HG02798 (cell line): ENCODE data around the gene AKR1C8.
"Not testable (repeated sequence)": the region's sequence is repeated elsewhere in the genome, so short reads cannot be mapped to it uniquely, and the experiment has no call there.

Experiments used
- ATAC-seq: cut with Tn5 transposase; IDR thresholded peaks from one replicate; pipeline ENCODE4 v1.9.1; 2021; ENCODE audit warnings: mild to moderate bottlenecking; ENCODE audit not compliant: unreplicated experiment, poor library complexity

Gene AKR1C8

DNA sequence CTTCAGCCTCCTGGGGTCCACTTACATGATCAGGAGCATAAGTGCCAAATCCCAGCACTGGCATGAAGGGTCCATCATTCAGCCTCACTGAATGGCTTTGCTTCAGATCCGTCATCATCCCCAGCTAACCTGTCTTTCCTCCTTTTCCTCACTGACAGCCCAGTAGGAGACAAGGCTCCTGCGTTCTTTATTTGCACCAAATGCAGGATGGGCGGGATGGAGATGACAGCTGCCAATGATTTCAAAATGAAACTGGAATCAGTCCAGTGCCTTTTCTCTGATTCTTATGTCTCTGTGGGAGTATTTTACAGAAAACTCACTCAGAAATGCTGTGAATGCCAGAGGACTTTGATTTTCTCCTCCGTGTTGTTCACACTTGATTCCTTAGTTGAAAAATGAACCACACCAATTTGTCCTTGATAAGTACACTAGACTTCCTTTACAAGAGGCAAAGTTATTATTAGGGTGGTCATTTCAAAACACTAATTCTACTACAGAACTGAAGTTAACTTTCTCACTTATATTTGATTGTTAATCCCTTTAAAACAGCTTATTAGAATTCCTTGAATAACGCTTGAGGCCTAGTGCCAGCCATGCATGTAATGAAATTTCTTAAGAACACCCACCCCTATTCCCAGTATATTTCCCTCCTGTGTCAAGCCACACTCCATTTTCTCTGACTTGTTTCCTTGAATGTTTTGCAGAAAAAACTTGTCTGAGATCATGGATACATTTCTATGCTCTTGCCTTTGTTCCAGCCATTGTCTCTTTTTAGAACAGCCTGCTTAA, at the start of gene AKR1C8:
AKR1C8 (minus strand) TSS at position 164 of the 789 bp plus-strand sequence; CDS start at position 118, 46 bp downstream.
- ATAC-seq: no peak

- ATAC-seq: no peak
These were observed 49.3 kb upstream of the AKR1C8 start for GRCh38 chr10:5234106-5234860.

DNA sequence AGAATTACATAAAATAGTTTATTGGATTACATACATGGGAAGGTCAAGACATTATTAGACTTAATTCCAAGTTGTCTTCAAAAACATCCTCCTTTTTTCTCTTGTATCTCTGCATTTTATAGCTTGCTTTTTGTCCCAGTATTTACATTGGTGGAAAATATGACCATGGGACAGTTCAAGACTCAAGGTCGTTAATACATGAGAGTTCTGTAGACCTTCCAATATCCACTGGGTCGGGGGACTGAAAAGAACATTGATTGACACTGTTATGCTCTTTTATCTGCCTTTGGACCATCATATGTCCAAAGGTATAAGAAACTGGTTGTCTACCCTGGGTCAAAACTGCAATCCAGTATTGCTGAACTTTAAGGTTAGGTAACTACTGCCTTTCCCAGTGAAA, 48.4 kb upstream of the AKR1C8 start:
- ATAC-seq: no peak

DNA sequence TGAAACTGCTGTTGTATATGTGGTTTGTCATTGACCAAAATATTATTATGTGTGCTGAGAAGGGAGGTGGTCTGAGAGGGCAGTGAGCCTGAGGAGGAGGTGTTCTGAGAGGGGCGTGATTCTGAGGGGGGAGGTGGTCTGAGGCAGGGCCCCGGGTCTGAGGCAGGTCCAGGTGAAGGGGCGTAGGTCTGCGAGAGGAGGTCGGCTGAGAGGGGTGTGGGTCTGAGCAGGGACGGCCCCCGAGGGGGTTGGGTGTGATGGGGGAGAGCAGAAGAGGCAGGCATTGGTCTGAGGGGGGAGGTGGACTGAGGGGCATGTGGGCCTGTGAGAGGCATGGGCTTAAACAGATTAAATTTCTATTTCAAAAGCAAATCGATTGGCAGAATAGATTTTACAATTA, 44.1 kb upstream of the AKR1C8 start:
- ATAC-seq: no peak

GRCh38 chr10:5222942-5223341, 38.0 kb upstream of the AKR1C8 start:
- ATAC-seq: not testable (repeated sequence)

GRCh38 chr10:5219262-5219661, 34.3 kb upstream of the AKR1C8 start:
- ATAC-seq: no peak

GRCh38 chr10:5216801-5217200, 31.9 kb upstream of the AKR1C8 start:
- ATAC-seq: no peak

DNA sequence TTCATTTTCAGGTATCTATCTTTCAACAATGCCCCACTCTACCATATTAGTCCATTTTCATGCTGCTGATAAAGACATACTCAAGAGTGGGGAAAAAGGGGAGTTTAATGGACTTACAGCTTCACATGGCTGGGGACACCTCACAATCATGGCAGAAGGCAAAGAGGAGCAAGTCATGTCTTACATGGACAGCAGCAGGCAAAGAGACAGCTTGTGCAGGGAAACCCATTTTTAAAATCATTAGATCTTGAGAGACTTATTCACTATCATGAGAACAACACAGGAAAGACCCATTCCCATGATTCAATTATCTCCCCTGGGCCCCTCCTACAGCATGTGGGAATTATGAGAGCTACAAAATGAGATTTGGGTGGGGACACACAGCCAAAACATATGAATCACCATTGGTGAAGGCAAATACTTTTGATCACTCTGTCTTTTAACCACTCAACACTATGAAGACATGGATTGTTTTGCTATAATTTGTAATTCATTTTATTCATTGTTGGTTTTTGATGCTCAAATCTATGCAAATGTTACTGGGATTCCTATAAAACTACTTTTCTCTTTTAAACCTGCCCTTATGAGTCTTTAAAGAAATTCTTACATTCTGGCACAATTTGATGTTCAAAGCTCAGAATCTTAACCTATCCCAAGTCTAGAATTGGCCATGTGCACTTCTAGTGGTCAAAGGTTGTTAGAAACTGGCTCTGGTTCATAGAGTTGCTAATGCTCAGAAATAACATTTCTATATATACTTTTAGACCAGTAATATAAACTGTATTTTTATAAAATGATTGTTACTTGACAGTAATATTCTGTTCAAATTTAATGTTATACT, 27.0 kb upstream of the AKR1C8 start:
- ATAC-seq: no peak

GRCh38 chr10:5210261-5210660, 25.3 kb upstream of the AKR1C8 start:
- ATAC-seq: not testable (repeated sequence)

GRCh38 chr10:5209776-5210175, 24.8 kb upstream of the AKR1C8 start:
- not testable (repeated sequence) for ATAC-seq

DNA sequence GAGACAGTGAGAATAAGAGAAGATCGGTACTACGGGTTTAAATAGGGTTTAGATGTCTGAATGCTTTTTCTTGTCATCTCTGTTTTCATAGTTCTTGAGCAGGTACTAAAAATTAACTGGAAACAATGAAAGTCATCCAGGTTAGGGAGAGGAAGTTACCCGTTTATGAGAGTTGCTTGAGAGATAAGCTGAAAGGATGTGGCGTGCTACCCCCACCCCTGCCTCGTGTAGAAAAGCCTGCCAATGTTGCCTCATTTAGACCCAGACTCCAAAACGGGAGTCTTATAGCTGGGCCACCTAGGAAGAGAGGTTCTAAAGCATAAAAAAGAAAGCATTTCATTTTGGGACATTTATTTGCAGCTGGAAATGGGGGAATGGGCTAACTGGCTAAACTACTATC, 21.8 kb upstream of the AKR1C8 start:
- ATAC-seq: no peak

DNA sequence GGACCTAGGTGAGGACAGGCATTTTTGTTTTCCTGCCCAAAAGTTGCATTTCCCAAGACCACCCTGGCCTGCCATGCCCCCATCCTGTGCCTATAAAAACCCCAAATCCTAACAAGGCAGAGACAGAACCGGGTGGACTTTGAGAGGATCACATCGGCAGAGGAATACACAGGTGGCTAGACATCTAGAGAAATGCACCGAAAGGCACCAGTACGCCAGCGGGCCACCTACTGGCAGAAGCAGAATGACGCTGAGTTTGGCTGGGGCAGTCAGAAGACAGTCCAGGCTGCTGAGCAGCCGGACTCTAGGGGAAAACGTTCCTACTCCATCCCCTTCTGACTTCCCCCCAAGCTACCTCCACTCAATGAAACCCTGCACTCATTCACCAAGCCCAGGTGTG, 14.4 kb upstream of the AKR1C8 start:
- ATAC-seq: no peak

- ATAC-seq: no peak
These were observed 13.4 kb upstream of the AKR1C8 start for GRCh38 chr10:5198386-5198785.

GRCh38 chr10:5196702-5197113, 11.8 kb upstream of the AKR1C8 start, which contains the start of gene AKR1C4:
Gene AKR1C4, plus strand, starts transcription at chr10:5196837. Its CDS starts 31 bp downstream, at chr10:5196868.
- no peak for ATAC-seq

DNA sequence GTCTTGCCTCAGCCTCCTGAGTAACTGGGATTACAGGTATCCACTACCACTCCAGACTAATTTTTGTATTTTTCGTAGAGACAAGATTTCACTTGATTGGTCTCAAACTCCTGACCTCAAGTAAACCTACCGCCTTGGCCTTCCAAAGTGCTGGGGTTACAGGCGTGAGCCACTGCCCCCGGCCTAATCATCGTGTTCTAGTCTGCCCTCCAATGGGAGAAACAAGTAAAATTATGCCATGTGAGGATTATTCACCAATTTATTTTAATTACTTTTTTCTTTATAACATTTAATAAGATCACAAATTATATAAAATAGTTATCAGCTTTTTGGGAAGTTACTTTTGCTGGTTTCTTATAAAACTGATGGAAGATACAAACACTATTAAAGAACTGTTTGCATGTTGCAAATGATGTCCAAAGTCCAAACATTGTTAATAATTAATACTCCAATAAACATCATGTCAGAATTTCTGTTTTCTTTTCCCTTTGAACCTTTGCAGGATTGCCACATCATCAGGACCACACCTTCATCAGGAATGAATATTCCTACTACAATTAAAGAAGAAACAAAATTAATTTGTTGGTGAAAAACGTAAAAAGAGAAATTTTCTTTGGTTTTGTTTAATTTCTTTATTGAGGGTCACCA, 10.9 kb upstream of the AKR1C8 start:
- ATAC-seq: no peak

DNA sequence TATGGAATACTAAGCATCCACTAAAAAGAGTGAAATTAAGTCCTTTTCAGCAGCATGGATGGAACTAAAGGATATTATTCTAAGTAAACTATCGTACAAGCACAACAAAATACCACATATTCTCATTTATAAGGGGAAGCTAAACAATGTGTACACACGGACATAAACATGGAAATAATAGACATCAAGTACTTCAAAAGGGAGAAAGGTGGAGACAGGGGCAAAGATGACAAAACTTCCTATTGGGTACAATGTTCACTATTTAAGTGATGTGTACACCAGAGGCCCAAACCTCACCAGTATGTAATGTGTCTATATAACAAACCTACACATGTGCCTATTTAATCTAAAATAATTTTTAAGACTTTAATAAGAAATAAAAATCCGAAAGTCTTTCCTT, 9.5 kb upstream of the AKR1C8 start:
- no peak for ATAC-seq

DNA sequence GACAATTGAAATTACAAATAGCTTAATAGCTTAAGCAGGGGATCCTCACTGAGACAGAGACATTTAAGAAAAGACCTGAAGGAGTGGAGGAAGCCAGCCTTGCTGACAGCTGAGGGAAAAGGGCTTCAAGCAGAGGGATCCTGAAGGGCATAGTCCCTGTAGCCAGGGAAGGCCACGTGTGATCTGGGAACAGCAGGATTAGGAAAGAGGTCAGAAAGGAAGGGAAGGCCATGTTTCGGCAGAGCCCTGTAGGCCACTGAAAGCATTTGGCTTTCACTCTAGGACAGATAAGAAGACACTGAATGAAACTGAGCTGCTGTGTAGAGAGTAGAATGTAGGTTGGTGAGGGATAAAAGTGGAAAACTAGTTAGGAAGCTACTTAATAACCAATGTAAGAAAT, 3.4 kb upstream of the AKR1C8 start:
- ATAC-seq: no peak

- ATAC-seq: no peak
These were observed 2.9 kb upstream of the AKR1C8 start for GRCh38 chr10:5187867-5188266.

DNA sequence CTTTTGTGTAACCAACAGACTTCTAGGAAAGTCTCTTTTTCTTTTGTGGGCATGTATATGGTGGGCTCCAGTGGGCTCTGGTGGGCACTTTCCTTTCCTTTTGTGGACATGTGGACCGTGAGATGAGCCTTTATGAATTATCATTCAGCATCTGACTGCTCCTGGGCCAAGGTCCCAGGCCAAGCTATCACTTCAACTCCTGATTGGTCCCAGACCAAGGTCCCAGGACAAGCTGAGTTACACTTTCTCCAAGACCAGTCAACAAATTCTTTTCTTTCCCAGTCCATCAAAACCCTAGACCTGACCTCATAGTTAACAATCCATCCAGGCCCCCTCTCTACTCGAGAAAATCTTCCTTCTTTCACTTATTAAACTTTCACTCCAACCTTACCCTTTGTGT, 1.0 kb downstream of the AKR1C8 start:
- no peak for ATAC-seq

DNA sequence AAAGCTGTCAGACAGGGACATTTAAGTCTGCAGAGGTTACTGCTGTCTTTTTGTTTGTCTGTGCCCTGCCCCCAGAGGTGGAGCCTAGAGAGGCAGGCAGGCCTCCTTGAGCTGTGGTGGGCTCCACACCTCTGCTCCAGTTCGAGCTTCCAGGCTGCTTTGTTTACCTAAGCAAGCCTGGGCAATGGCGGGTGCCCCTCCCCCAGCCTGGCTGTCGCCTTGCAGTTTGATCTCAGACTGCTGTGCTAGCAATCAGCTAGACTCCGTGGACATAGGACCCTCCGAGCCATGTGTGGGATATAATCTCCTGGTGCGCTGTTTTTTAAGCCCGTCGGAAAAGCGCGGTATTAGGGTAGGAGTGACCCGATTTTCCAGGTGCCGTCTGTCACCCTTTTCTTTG, 4.4 kb downstream of the AKR1C8 start:
- not testable (repeated sequence) for ATAC-seq
